Measurements from ENCODE around the gene ENOPH1. TPM values are rescaled to one million over a fixed set of nuclear protein-coding genes. Genes with fewer than 3 reads are reported as not detected.
A peak's percentile ranks its signal among the peaks of the same experiment; 100 is the strongest.

Gene ENOPH1
- total and polyA plus RNA-seq, 2 of the 4 experiments (the other 2 are of a cell fraction): 18.0 to 36.0 TPM

- Histone ChIP-seq H3K4me1 (ENCODE audit: control insufficient read depth, insufficient read depth, low read length) (peaks cover 6% of the 10 kb centered on the region), H3K4ac (ENCODE audit: low read depth, low read length) (no peak overlapping the region), H3K9me3 (ENCODE audit: control insufficient read depth, insufficient read depth, low read length) (no peaks in the 10 kb centered on the region), H4K91ac (ENCODE audit: insufficient read depth, low read depth, low read length) (no peak overlapping the region), H2AFZ (replicated peaks; ENCODE audit: low read length, poor library complexity) (no peak overlapping the region), H2AK5ac (ENCODE audit: low read depth, low read length) (no peak overlapping the region), H3K27me3 (ENCODE audit: control insufficient read depth, insufficient read depth, low read length) (no peaks in the 10 kb centered on the region), H3K9ac (ENCODE audit: low read depth, low read length) (no peak overlapping the region), H3K14ac (replicated peaks; ENCODE audit: low read depth, low read length) (no peak overlapping the region), H2BK120ac (ENCODE audit: low read depth, low read length) (no peak overlapping the region), H3K23ac (ENCODE audit: low read depth, low read length) (no peak overlapping the region), H3K79me1 (ENCODE audit: low read depth in 1 of 2, low read length in 2 of 2) (peaks cover 2 to 24% of the 10 kb centered on the region in 2 experiments; a peak in 2 of 4 replicates), H3K4me3 (ENCODE audit: insufficient read depth, low read depth, low read length) (no peak overlapping the region), H4K20me1 (ENCODE audit: insufficient read depth, low read length) (peaks cover 52% of the 10 kb centered on the region), H3K36me3 (ENCODE audit: control insufficient read depth, insufficient read depth, low read length) (peaks cover 21% of the 10 kb centered on the region), H2BK15ac (ENCODE audit: low read depth, low read length) (no peak overlapping the region), H4K8ac (ENCODE audit: low read depth in 2 of 2, low read length in 2 of 2) (no peak overlapping the region), H3K4me2 (ENCODE audit: low read depth, low read length) (no peak overlapping the region), H2BK20ac (ENCODE audit: low read depth, low read length) (no peak overlapping the region), H3K18ac (ENCODE audit: low read depth, low read length) (no peak overlapping the region), H3K56ac (ENCODE audit: extremely low read depth, insufficient read depth, low read length) (no peak overlapping the region), H2BK5ac (ENCODE audit: low read depth, low read length, poor library complexity, severe bottlenecking) (no peak overlapping the region), H2AK9ac (replicated peaks; ENCODE audit: low read depth, low read length, poor library complexity) (no peak overlapping the region), H4K5ac (ENCODE audit: low read depth, low read length) (no peak overlapping the region), H3K27ac (ENCODE audit: insufficient read depth, low read length) (no peak overlapping the region), H3K9me1 (ENCODE audit: insufficient read depth, low read length) (peaks cover 10% of the 10 kb centered on the region)
- TF ChIP-seq POLR2A (IDR thresholded peaks at IDR 0.05; ENCODE audit: low read depth, low read length): peak; percentile 35; the same call in 1 of the 2 replicates
- TF ChIP-seq, protein P1, sequence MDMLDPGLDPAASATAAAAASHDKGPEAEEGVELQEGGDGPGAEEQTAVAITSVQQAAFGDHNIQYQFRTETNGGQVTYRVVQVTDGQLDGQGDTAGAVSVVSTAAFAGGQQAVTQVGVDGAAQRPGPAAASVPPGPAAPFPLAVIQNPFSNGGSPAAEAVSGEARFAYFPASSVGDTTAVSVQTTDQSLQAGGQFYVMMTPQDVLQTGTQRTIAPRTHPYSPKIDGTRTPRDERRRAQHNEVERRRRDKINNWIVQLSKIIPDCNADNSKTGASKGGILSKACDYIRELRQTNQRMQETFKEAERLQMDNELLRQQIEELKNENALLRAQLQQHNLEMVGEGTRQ (IDR thresholded peaks at IDR 0.05; ENCODE audit: low read depth, low read length): no peak
- TF ChIP-seq, protein P2, sequence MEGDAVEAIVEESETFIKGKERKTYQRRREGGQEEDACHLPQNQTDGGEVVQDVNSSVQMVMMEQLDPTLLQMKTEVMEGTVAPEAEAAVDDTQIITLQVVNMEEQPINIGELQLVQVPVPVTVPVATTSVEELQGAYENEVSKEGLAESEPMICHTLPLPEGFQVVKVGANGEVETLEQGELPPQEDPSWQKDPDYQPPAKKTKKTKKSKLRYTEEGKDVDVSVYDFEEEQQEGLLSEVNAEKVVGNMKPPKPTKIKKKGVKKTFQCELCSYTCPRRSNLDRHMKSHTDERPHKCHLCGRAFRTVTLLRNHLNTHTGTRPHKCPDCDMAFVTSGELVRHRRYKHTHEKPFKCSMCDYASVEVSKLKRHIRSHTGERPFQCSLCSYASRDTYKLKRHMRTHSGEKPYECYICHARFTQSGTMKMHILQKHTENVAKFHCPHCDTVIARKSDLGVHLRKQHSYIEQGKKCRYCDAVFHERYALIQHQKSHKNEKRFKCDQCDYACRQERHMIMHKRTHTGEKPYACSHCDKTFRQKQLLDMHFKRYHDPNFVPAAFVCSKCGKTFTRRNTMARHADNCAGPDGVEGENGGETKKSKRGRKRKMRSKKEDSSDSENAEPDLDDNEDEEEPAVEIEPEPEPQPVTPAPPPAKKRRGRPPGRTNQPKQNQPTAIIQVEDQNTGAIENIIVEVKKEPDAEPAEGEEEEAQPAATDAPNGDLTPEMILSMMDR (conservative IDR thresholded peaks at IDR 0.05; ENCODE audit: low read depth, low read length): no peak
- no peak for TF ChIP-seq NFE2L2 (IDR thresholded peaks at IDR 0.05; ENCODE audit: low read depth, low read length)
- intact Hi-C loops (cut with micrococcal nuclease) (no loop called here), in situ Hi-C loops (cut with MboI; ENCODE audit: low sequenced_read_pairs) (no loop called here), dilution Hi-C loops (cut with HindIII; ENCODE audit: low sequenced_read_pairs, unreplicated experiment) (no loop called here)
- no TSS peak for BruUV-seq (replicated peaks)
- POLR2A ChIA-PET (ENCODE audit: unreplicated experiment): no interaction called here
- WGBS, 2 experiments (ENCODE audit: extremely low coverage in 2 of 2, insufficient read length in 1 of 2): no CpG with 5 or more reads among the region's 13 CpGs
- DNase-seq (no peak), ATAC-seq (ENCODE audit: low read depth) (no peak)
- CTCF ChIA-PET: interaction anchor here (0.7 kb wide), 1 partner anchor 13 kb away, joined by 3 read pairs; no protein-coding TSS in a partner anchor
Measured at GRCh38 chr4:82421796-82422560, 8.4 kb upstream of the ENOPH1 start.
